HepG2 (cell line): ENCODE data around the gene MYO3B.

Source experiments
- ARID3A ChIP-seq: IDR thresholded peaks from 2 replicates; pipeline ENCODE4 v1.6.1; 2012; ENCODE audit warnings: low read depth, low read length, improper control_type of control experiment
- CREB1 ChIP-seq, 2 experiments: fragments of 450-650 bp in 1 of 2; IDR thresholded peaks; 2 replicates each; pipeline ENCODE4 v1.6.1; 2016 to 2017; ENCODE audit warnings: control low read depth in 1 of 2, mild to moderate bottlenecking in 1 of 2, missing compliant biosample characterization in 1 of 2, missing genetic modification characterization in 1 of 2
- CTCF ChIP-seq: sonication (generic); formaldehyde crosslinking; IDR thresholded peaks from 2 replicates; pipeline ENCODE4 v1.5.0; 2020; ENCODE audit warnings: mild to moderate bottlenecking, missing genetic modification reagents, moderate library complexity
- EP300 ChIP-seq, 3 experiments: sonication (generic) in 1 of 3; formaldehyde crosslinking in 1 of 3; IDR thresholded peaks; 2 replicates each; pipeline versions ENCODE4 v1.5.1 to v1.6.1; 2011 to 2020; ENCODE audit warnings: low read depth in 2 of 3, low read length in 2 of 3, borderline replicate concordance in 1 of 3, improper control_type of control experiment in 1 of 3, mild to moderate bottlenecking in 1 of 3, missing genetic modification reagents in 1 of 3, moderate library complexity in 1 of 3
- GTF2F1 ChIP-seq: fragments of 150-350 bp; IDR thresholded peaks from 2 replicates; pipeline ENCODE4 v1.6.1; 2014; ENCODE audit warnings: low read length
- PRPF4 ChIP-seq: fragments of 200-400 bp; formaldehyde crosslinking; IDR thresholded peaks from 2 replicates; pipeline ENCODE4 v1.6.1; 2016; ENCODE audit warnings: low read length, low read depth; ENCODE audit not compliant: poor library complexity, severe bottlenecking
- ZNF775 ChIP-seq: sonication (generic); formaldehyde crosslinking; IDR thresholded peaks from 2 replicates; pipeline ENCODE4 v1.4.0; 2020; ENCODE audit warnings: missing genetic modification reagents, mild to moderate bottlenecking, moderate library complexity, borderline replicate concordance

- TF ChIP-seq CTCF, result no peak
- no peak for TF ChIP-seq ARID3A
- no peak for TF ChIP-seq CREB1 (IDR thresholded peaks at IDR 0.05)
- TF ChIP-seq CREB1 (CRISPR knock-in tag; IDR thresholded peaks at IDR 0.05), result no peak
- no peak for TF ChIP-seq PRPF4
- no peak for TF ChIP-seq EP300 (IDR thresholded peaks at IDR 0.05; ENCODE audit: low read depth in 2 of 2, low read length in 2 of 2)
- no peak for TF ChIP-seq EP300 (CRISPR knock-in tag; IDR thresholded peaks at IDR 0.05; ENCODE audit: borderline replicate concordance)
- TF ChIP-seq GTF2F1, result no peak
- TF ChIP-seq ZNF775 (CRISPR knock-in tag), result no peak
These were observed 254.9 kb downstream of the MYO3B start for GRCh38 chr2:170432823-170433222.
